Measurements from ENCODE around the gene ENPP1.

ENPP1 gene

GRCh38 chr6:131937703-131938631 lies 130.1 kb downstream of the ENPP1 start:
- no peak for DNase-seq (ENCODE audit: low spot score in 2 of 2)

More at GRCh38 chr6:131937703-131938631, 130.1 kb downstream of the ENPP1 start:
- H3K36me3 Mint-ChIP-seq (ENCODE audit: insufficient read depth): peaks cover 2% of the 10 kb centered on the region
- H3K4me1 Mint-ChIP-seq: no peaks in the 10 kb centered on the region
- no peak overlapping the region for H3K27ac Mint-ChIP-seq (ENCODE audit: low read depth)
- no peaks in the 10 kb centered on the region for H3K9me3 Mint-ChIP-seq
- no peak for ATAC-seq (replicated peaks; ENCODE audit: extremely low read depth, poor library complexity, severe bottlenecking)
- H3K27me3 Mint-ChIP-seq: peaks cover 50% of the 10 kb centered on the region
- H3K4me3 Mint-ChIP-seq: no peak overlapping the region

Measured in central memory CD8-positive, alpha-beta T cell (primary cell).